SU-DHL-6 (cell line): ENCODE results near the gene HCN4.

Experiments used
- CTCF ChIP-seq: fragments of 200-600 bp; sonication (generic); IDR thresholded peaks from one replicate; pipeline ENCODE4 v1.5.1; 2017; ENCODE audit warnings: antibody characterized with exemption, mild to moderate bottlenecking, low read length, moderate library complexity; ENCODE audit not compliant: insufficient read depth, poor library complexity, severe bottlenecking
- EZH2phosphoT487 ChIP-seq: fragments of 200-600 bp; sonication (generic), shearing (Covaris generic); conservative IDR thresholded peaks from 2 replicates; pipeline ENCODE4 v1.6.1; 2018; ENCODE audit warnings: mild to moderate bottlenecking, antibody characterized with exemption, low read length, moderate library complexity, mixed read lengths

- TF ChIP-seq CTCF, result no peak
- no peak for TF ChIP-seq EZH2phosphoT487
Observed at GRCh38 chr15:73270366-73271097, 98.2 kb downstream of the HCN4 start.
